Measurements from ENCODE around the gene MEGF8.
"Not testable (repeated sequence)": the region's sequence is repeated elsewhere in the genome, so short reads cannot be mapped to it uniquely, and the experiment has no call there.

Gene MEGF8

GRCh38 chr19:42327381-42327780 is 1.9 kb downstream of the MEGF8 start:
- DNase-seq = no peak
- Histone ChIP-seq H3K27me3 (replicated peaks) (peaks cover 18% of the 10 kb centered on the region), H3K36me3 (replicated peaks) (no peaks in the 10 kb centered on the region), H3K27ac (no peak overlapping the region), H3K4me3 (ENCODE audit: low read depth, low read length) (no peak overlapping the region)
- in situ Hi-C loops (cut with HindIII; ENCODE audit: low pct_ligation_motif_present, low sequenced_read_pairs) = no loop called here
- no peak for TF ChIP-seq CTCF (IDR thresholded peaks at IDR 0.05; ENCODE audit: low read depth, low read length, missing control alignments)

GRCh38 chr19:42328106-42328505 is 2.7 kb downstream of the MEGF8 start:
- no peak for TF ChIP-seq CTCF (IDR thresholded peaks at IDR 0.05; ENCODE audit: low read depth, low read length, missing control alignments)
- H3K4me3 ChIP-seq (ENCODE audit: low read depth, low read length) = no peak overlapping the region
- H3K36me3 ChIP-seq (replicated peaks) = no peaks in the 10 kb centered on the region
- peaks cover 15% of the 10 kb centered on the region for H3K27me3 ChIP-seq (replicated peaks)
- H3K27ac ChIP-seq = no peak overlapping the region
- no peak for DNase-seq
- in situ Hi-C loops (cut with HindIII; ENCODE audit: low pct_ligation_motif_present, low sequenced_read_pairs) = no loop called here

- Histone ChIP-seq H3K27ac (no peak overlapping the region), H3K4me3 (ENCODE audit: low read depth, low read length) (no peak overlapping the region), H3K36me3 (replicated peaks) (no peaks in the 10 kb centered on the region), H3K27me3 (replicated peaks) (peaks cover 8% of the 10 kb centered on the region)
- no peak for DNase-seq
- TF ChIP-seq CTCF (IDR thresholded peaks at IDR 0.05; ENCODE audit: low read depth, low read length, missing control alignments) = no peak
- in situ Hi-C loops (cut with HindIII; ENCODE audit: low pct_ligation_motif_present, low sequenced_read_pairs) = no loop called here
Measured at GRCh38 chr19:42328854-42329253, 3.4 kb downstream of the MEGF8 start.

DNA sequence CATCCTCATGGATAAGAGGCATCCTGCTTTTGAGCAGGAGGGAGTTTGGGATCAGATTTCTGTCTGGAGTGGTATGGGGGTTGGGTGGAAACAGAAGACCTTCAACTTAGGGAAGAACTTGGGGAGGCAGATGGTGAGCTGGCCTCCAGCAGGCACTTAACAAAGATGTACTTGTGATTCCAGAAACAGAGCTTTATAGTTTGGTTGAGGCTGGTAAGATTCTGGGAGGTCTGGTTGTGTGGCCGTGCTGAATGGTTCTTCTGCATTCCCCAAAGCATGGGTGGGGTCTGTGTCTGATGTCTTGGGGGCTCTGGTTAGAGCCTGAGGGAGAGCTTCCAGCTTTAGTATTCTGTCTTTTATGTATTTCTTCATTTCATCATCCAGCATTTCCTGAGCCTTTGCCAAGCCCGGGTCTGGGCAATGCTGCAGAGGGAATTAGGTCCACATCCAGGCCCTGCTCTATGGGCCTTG is 4.8 kb downstream of the MEGF8 start:
- no peak for DNase-seq
- no peak overlapping the region for H3K27ac ChIP-seq
- no peaks in the 10 kb centered on the region for H3K27me3 ChIP-seq (replicated peaks)
- H3K4me3 ChIP-seq (ENCODE audit: low read depth, low read length) = no peak overlapping the region
- no peak for TF ChIP-seq CTCF (IDR thresholded peaks at IDR 0.05; ENCODE audit: low read depth, low read length, missing control alignments)
- H3K36me3 ChIP-seq (replicated peaks) = no peaks in the 10 kb centered on the region
- in situ Hi-C loops (cut with HindIII; ENCODE audit: low pct_ligation_motif_present, low sequenced_read_pairs) = no loop called here

DNA sequence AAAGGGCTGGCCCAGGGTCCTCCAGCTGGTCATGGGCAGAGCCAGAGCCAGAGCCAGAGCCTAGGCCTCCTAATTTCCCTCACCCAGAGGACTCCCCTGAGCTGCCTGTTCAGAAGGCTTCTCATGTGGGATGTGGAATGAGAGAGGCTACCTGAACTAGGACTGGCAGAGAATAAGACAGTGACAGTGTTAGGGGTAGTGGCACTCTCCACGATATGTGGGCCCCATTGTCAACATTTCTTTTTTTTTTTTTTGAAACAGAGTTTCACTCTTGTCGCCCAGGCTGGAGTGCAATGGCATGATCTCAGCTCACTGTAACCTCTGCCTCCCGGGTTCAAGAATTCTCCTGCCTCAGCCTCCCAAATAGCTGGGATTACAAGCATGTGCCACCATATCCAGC is 5.9 kb downstream of the MEGF8 start:
- H3K27me3 ChIP-seq (replicated peaks); in situ Hi-C loops (cut with HindIII; ENCODE audit: low pct_ligation_motif_present, low sequenced_read_pairs); DNase-seq; H3K27ac ChIP-seq; H3K36me3 ChIP-seq (replicated peaks); H3K4me3 ChIP-seq (ENCODE audit: low read depth, low read length): not testable (repeated sequence)

GRCh38 chr19:42332059-42332458 is 6.6 kb downstream of the MEGF8 start:
- in situ Hi-C loops (cut with HindIII; ENCODE audit: low pct_ligation_motif_present, low sequenced_read_pairs) = no loop called here
- H3K27me3 ChIP-seq (replicated peaks) = no peaks in the 10 kb centered on the region

More at GRCh38 chr19:42332059-42332458, 6.6 kb downstream of the MEGF8 start:
- no peak for TF ChIP-seq CTCF (IDR thresholded peaks at IDR 0.05; ENCODE audit: low read depth, low read length, missing control alignments)
- Histone ChIP-seq H3K4me3 (ENCODE audit: low read depth, low read length) (no peak overlapping the region), H3K27ac (no peak overlapping the region), H3K36me3 (replicated peaks) (peaks cover 6% of the 10 kb centered on the region)
- DNase-seq = no peak

All from brain microvascular endothelial cell (primary cell).